Measurements from ENCODE around the gene ASB4. TPM values are rescaled to one million over a fixed set of nuclear protein-coding genes. Genes with fewer than 3 reads are reported as not detected.

Gene ASB4
- total RNA-seq, 1 donor: not detected

DNA sequence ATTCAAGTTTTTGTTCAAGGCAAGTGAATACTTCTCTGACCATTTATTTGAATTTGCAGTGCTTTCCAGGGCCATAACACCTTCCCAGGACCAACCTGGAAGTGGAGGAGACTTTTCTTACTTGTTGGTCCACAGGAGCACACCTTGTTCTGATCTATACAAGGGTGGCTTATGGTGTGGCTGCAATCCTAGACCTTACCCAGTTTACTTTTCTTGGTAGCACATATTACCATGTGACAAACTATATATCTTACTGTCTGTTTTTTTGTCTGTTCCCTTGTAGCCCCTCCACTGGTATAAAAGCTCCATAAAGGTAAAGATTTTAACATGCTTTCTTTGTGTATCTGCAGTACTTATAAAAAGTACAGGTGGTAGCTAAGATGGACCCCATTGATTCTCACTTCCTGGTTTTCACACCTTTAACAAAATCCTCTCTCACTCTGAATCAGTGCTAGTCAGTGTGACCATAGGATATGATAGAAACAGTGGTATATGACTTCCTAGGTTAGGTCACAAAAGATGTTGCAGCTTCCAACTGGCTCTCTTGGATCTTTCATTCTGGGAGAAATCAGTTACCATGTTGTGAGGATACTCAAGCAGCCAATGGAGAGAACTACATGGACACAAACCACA is 5.6 kb upstream of the ASB4 start:
- TF ChIP-seq, protein P1, sequence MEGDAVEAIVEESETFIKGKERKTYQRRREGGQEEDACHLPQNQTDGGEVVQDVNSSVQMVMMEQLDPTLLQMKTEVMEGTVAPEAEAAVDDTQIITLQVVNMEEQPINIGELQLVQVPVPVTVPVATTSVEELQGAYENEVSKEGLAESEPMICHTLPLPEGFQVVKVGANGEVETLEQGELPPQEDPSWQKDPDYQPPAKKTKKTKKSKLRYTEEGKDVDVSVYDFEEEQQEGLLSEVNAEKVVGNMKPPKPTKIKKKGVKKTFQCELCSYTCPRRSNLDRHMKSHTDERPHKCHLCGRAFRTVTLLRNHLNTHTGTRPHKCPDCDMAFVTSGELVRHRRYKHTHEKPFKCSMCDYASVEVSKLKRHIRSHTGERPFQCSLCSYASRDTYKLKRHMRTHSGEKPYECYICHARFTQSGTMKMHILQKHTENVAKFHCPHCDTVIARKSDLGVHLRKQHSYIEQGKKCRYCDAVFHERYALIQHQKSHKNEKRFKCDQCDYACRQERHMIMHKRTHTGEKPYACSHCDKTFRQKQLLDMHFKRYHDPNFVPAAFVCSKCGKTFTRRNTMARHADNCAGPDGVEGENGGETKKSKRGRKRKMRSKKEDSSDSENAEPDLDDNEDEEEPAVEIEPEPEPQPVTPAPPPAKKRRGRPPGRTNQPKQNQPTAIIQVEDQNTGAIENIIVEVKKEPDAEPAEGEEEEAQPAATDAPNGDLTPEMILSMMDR (IDR thresholded peaks at IDR 0.05; ENCODE audit: insufficient read depth, low read length): no peak
- no peak overlapping the region for H3K4me3 ChIP-seq (ENCODE audit: low read depth, low read length)
- no peak for DNase-seq (ENCODE audit: low read depth)

DNA sequence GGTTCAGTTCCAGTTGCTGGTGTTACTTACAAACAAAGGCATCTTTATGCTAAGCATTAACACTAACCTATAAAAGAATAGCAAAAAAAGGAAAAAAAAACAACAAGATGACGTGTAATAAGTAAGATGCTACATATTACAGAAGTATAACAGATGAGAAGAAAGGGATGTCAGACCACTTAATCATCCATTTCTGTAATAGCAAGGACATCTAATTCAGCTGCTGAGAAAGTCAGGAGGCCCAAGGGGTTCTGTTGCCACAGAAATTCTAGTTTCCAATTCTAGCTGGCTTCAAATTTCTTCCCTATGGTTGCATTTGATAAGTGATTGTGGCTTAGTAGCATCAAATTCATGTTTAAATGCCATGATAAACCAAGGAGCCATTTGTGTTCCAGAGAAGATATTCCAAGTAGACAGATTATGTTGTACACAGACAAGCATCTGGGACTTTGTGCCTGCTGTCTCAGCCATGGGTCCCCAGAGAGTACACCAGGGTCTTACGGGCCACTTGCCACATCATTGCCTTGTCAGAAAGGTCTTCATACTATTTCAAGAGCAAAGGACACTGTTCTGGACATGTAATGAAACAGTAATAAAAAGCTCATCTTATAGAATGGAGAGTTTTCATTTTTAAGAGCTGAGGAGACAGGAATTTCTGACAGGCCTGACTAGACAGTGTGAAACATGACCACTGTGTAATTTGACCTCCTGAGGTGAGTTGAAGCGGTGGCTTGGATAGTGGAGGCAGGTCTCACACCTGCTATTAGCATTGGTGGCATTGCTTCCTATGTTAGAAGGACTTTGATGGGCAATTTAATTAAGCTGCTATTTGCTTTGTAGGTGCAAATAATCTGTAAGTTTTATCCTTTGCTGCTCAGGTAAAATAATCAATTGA is 4.2 kb upstream of the ASB4 start:
- TF ChIP-seq, protein P1 (IDR thresholded peaks at IDR 0.05; ENCODE audit: insufficient read depth, low read length): no peak
- no peak overlapping the region for H3K4me3 ChIP-seq (ENCODE audit: low read depth, low read length)
- DNase-seq (ENCODE audit: low read depth): no peak

DNA sequence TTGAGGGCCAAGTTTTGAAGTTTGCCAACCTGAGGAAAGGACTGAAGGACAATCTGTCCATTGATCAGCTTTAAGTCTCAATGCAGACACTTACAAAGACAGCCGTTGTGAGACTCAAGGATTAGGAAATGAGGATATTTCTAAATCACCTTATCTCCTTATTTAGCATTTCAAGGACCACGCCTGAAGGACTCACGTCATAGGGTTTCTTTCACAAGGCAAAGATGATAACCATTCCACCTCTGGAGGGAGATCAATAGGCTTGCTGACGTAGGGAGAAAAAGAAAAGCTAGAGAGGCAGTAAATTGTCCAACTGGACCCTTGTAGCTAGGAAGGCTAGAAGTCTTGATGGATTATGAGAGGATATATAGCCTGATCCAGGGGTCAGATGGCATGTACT is 3.3 kb upstream of the ASB4 start:
- no peak overlapping the region for H3K4me3 ChIP-seq (ENCODE audit: low read depth, low read length)
- no peak for DNase-seq (ENCODE audit: low read depth)
- TF ChIP-seq, protein P1 (IDR thresholded peaks at IDR 0.05; ENCODE audit: insufficient read depth, low read length): no peak

DNA sequence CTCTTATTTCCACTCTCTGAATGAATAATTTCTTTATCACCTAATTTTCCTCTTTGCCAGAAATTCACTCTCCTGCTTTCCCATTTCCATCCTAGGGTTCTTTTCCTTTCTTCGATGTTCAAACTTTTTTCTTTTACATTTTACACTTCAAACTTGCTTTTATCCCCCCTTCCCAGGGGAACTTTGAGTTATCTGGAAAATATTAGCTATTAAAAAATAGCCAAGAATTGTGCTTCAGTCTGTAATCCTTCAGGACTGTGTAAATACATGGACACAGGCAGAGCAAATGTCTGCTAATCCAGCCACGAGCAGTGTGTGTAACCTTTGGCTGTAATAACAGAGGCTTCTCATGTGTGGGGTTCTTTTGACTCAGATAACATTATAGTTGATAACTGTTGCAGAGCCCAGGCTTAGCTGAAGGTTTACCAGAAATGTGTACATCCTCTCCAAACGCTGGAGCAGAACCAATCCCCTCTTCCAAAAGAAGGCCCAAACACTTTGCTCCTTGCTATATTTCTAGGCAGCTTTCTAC is 4.6 kb downstream of the ASB4 start:
- no peak for DNase-seq (ENCODE audit: low read depth)
- TF ChIP-seq, protein P1 (IDR thresholded peaks at IDR 0.05; ENCODE audit: insufficient read depth, low read length): no peak
- no peak overlapping the region for H3K4me3 ChIP-seq (ENCODE audit: low read depth, low read length)

DNA sequence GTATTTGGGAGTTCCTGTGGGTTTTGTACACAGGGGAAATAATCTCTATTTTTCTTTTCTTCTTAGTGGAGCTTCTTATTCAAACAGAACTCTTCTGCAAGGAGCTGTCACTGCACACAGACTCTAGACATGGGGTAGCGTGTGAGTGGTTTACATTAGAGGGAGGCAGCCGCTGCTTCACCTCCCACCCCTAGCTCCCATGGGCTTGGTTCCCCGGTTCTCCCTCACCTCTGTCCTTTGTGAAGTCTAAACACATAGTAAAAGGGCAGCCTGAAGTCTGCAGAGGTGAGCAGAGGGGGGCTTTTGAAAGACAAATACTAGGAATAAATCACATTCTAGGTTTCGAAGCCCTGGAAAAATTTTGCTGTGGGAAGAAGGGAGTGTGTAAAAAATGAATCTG is 5.5 kb downstream of the ASB4 start:
- DNase-seq (ENCODE audit: low read depth): no peak
- TF ChIP-seq, protein P1 (IDR thresholded peaks at IDR 0.05; ENCODE audit: insufficient read depth, low read length): no peak
- H3K4me3 ChIP-seq (ENCODE audit: low read depth, low read length): no peak overlapping the region

DNA sequence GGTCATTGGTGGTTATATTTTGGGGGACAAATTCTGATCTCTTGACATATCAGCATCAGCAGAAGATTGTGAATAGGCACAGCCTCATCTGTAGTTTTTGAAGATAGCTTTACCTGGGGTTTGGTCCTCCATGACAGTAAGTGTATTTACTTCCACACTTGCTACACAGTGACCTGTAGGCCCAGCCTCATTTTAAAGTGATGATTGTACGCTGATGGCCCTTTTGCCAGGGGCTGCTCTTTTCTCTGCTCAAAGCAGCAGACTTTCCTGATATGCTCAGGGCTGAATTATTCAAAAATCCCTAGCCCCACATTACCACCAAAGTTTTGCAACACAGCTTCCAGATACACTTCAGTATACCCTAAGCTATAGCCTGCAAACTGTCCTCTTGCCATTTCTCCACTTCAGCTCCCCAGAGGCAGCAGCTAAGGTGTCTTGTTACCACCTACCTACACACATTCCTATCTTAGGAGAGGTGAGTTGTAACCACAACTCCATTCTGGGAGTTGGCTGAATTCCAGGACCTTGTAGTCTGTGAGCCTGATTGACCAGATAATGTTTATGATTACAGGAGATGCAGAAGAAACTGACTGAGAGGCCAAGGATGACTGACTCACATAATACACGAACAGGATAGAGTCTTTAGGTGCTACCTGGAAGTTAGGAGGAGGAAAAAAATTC is 6.0 kb downstream of the ASB4 start:
- TF ChIP-seq, protein P1 (IDR thresholded peaks at IDR 0.05; ENCODE audit: insufficient read depth, low read length): no peak
- no peak overlapping the region for H3K4me3 ChIP-seq (ENCODE audit: low read depth, low read length)
- DNase-seq (ENCODE audit: low read depth): no peak
